ENCODE measurements around the gene FUT6. TPM values are rescaled to one million over a fixed set of nuclear protein-coding genes. Genes with fewer than 3 reads are reported as not detected.

Gene FUT6
- total RNA-seq, 1 experiment from 2014 or later = not detected

- Histone ChIP-seq H3K4me3 (ENCODE audit: low read depth, low read length, poor library complexity, severe bottlenecking) (no peak overlapping the region), H3K27ac (ENCODE audit: low read depth, low read length, poor library complexity, severe bottlenecking) (no peak overlapping the region), H3K9me3 (ENCODE audit: low read depth, low read length, poor library complexity, severe bottlenecking) (no peaks in the 10 kb centered on the region), H3K27me3 (replicated peaks; ENCODE audit: insufficient read depth, low read depth, low read length, poor library complexity) (no peaks in the 10 kb centered on the region), H3K36me3 (ENCODE audit: insufficient read depth, low read length, poor library complexity, severe bottlenecking) (no peaks in the 10 kb centered on the region), H3K4me1 (ENCODE audit: insufficient read depth, low read length, poor library complexity, severe bottlenecking) (no peaks in the 10 kb centered on the region)
- BruUV-seq (replicated peaks) = no TSS peak
- intact Hi-C loops (cut with micrococcal nuclease; ENCODE audit: unreplicated experiment) = no loop called here
- CTCF ChIA-PET = no interaction called here
- DNase-seq (ENCODE audit: low spot score) = no peak
- POLR2A ChIA-PET (ENCODE audit: low non-redundant PET) = no interaction called here
- TF ChIP-seq CTCF (conservative IDR thresholded peaks at IDR 0.05; ENCODE audit: low read depth, low read length) (no peak), EZH2 (IDR thresholded peaks at IDR 0.05; ENCODE audit: borderline replicate concordance, low read depth, low read length, poor library complexity, severe bottlenecking) (no peak)
These were observed 34.2 kb upstream of the FUT6 start for GRCh38 chr19:5873617-5874199.

- Histone ChIP-seq H3K4me1 (ENCODE audit: insufficient read depth, low read length, poor library complexity, severe bottlenecking) (no peaks in the 10 kb centered on the region), H3K27me3 (replicated peaks; ENCODE audit: insufficient read depth, low read depth, low read length, poor library complexity) (no peaks in the 10 kb centered on the region), H3K9me3 (ENCODE audit: low read depth, low read length, poor library complexity, severe bottlenecking) (no peaks in the 10 kb centered on the region), H3K36me3 (ENCODE audit: insufficient read depth, low read length, poor library complexity, severe bottlenecking) (no peaks in the 10 kb centered on the region), H3K27ac (ENCODE audit: low read depth, low read length, poor library complexity, severe bottlenecking) (no peak overlapping the region), H3K4me3 (ENCODE audit: low read depth, low read length, poor library complexity, severe bottlenecking) (no peak overlapping the region)
- CTCF ChIA-PET = no interaction called here
- no peak for DNase-seq (ENCODE audit: low spot score)
- no peak for TF ChIP-seq CTCF (conservative IDR thresholded peaks at IDR 0.05; ENCODE audit: low read depth, low read length)
- BruUV-seq (replicated peaks) = no TSS peak
- POLR2A ChIA-PET (ENCODE audit: low non-redundant PET) = no interaction called here
- intact Hi-C loops (cut with micrococcal nuclease; ENCODE audit: unreplicated experiment) = no loop called here
These were observed 31.5 kb upstream of the FUT6 start for GRCh38 chr19:5870986-5871394.

DNA sequence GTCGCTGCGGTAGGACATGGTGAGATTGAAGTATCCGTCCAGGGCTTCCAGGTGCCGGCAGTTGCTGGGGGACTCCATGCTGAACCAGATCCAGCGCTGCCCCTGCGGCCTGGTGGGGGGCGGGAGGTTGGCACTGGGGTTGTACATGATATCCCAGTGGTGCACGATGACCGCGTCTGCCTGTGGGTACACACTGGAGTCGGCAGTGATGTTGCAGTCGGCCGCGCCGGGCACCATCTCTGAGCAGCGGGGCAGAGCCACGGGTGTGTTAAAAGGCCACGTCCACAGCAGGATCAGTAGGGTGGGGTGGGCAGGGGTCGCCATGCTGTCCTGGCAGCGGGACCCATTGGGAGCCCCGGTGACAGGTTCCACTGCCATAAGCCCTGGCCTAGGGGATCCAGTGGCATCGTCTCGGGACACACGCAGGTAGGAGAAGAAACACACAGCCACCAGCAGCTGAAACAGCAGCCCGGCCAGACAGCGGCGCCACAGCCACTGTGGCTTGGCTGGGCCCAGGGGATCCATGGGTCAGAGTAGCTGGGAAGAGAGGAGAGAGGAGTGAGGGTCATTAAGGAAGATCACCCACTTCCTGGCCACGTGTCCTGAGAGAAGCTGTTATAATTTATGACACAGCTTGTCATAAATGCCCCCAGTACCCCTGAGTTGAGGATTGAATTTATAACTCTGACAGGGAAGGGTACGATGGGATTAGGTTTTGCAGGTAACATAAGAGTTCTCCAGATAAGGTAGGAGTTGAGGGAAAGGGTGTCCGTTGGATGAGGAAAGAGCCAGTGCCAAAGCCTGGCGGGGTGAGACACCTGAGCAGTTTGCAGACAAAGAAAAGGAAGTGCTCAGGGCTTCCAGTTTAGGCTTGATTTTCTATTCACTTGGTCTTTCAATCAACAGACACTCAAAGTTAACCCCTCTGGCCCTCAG lies 28.0 kb upstream of the FUT6 start:
- Histone ChIP-seq H3K4me3 (ENCODE audit: low read depth, low read length, poor library complexity, severe bottlenecking) (no peak overlapping the region), H3K9me3 (ENCODE audit: low read depth, low read length, poor library complexity, severe bottlenecking) (no peaks in the 10 kb centered on the region), H3K36me3 (ENCODE audit: insufficient read depth, low read length, poor library complexity, severe bottlenecking) (no peaks in the 10 kb centered on the region), H3K27me3 (replicated peaks; ENCODE audit: insufficient read depth, low read depth, low read length, poor library complexity) (no peaks in the 10 kb centered on the region), H3K4me1 (ENCODE audit: insufficient read depth, low read length, poor library complexity, severe bottlenecking) (no peaks in the 10 kb centered on the region), H3K27ac (ENCODE audit: low read depth, low read length, poor library complexity, severe bottlenecking) (no peak overlapping the region)
- BruUV-seq (replicated peaks) = no TSS peak
- CTCF ChIA-PET = no interaction called here
- intact Hi-C loops (cut with micrococcal nuclease; ENCODE audit: unreplicated experiment) = no loop called here
- TF ChIP-seq CTCF (conservative IDR thresholded peaks at IDR 0.05; ENCODE audit: low read depth, low read length) (no peak), EZH2 (IDR thresholded peaks at IDR 0.05; ENCODE audit: borderline replicate concordance, low read depth, low read length, poor library complexity, severe bottlenecking) (no peak)
- POLR2A ChIA-PET (ENCODE audit: low non-redundant PET) = no interaction called here
- DNase-seq (ENCODE audit: low spot score) = no peak

Data from A673 (cell line).